ENCODE data around the gene ZNF648.

ZNF648 gene

DNA sequence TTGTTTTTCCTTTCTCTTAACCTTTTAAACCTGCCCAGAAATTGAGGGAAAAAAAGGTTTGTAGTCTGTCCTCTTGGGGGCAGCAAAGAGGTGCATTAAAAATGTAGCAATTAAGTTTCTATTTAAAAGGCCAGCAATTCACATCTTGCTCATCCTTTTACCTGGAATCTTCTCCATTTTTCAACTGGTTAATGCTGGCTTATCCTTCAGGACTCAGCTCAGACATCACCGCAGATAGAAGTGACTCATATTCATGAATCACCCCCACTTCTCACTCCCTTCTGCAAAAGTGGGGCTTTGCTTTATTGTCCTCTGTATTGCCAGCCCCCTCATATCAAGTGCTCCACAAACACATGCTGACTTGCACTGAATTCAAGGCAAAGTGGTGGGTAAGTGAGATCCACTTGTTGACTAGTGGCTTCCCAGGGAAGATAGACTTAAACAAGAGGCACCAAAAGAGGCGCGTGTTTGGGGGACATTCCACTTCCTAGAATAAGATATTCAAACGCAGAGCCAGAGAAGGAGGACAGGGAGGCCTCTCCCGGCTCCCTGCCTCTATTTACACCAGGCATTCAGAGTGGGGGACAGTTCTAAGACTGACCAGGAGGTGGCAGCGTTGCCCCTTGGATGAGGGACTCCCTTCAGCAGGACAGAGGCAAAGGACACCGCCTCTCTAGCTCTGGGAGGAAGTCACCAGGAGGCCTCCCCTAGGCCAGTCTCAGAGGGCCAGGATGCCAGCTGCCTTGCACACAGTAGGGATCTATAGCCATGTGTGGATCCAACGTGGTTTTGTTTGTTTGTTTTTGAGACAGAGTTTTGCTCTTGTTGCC lies 23.2 kb upstream of the ZNF648 start:
- DNase-seq (ENCODE audit: low read depth, low spot score), result no peak
- H3K27ac ChIP-seq, result no peak overlapping the region
- no peaks in the 10 kb centered on the region for H3K36me3 ChIP-seq (ENCODE audit: insufficient read depth, low read length)
- H3K4me3 ChIP-seq, result no peak overlapping the region
- no peak for TF ChIP-seq POLR2AphosphoS5 (IDR thresholded peaks at IDR 0.05; ENCODE audit: borderline replicate concordance, low read depth, low read length)
- H3K9me3 ChIP-seq (ENCODE audit: low read depth, low read length), result no peaks in the 10 kb centered on the region
- no peak overlapping the region for H3K9ac ChIP-seq (ENCODE audit: insufficient read length)

DNA sequence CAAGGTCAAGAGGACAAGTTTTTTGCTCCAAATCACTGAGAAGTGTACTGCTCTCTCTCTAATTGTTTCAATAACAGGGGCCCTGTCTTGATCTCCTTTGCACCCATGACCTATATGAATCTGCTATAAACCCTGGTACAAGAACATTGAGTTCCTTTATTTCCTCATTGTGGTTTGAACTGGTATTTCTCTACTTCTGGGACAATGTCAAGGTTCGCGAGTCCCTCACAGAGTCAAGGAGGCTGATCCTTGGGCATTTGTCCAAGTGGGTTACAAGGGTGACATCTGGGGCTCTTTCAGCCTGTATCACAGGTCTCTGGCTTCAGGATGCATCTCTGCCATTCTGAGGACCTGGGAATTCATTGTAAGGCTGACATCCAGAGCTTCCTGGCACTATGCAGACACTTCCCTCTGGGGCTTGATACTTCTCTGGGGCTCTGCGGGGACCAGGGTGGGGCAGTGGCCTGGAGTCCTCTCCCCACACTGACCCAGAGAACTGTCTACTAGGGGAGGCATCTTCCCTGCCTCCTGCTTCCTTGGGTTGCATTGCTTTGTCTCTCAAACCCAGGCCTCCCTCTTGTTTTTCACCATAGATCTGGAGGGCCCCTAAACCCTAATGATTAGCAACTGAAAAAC lies 22.5 kb upstream of the ZNF648 start:
- Histone ChIP-seq H3K9me3 (ENCODE audit: low read depth, low read length) (no peaks in the 10 kb centered on the region), H3K9ac (ENCODE audit: insufficient read length) (no peak overlapping the region), H3K27ac (no peak overlapping the region), H3K36me3 (ENCODE audit: insufficient read depth, low read length) (no peaks in the 10 kb centered on the region), H3K4me3 (no peak overlapping the region)
- TF ChIP-seq POLR2AphosphoS5 (IDR thresholded peaks at IDR 0.05; ENCODE audit: borderline replicate concordance, low read depth, low read length) (no peak), EZH2 (IDR thresholded peaks at IDR 0.05) (no peak), FOXP2 (optimal IDR thresholded peaks at IDR 0.05; ENCODE audit: control extremely low read depth, extremely low read length, insufficient read depth) (no peak)
- DNase-seq (ENCODE audit: low read depth, low spot score), result no peak

GRCh38 chr1:182080955-182081582 lies 19.6 kb upstream of the ZNF648 start:
- Histone ChIP-seq H3K9ac (ENCODE audit: insufficient read length) (no peak overlapping the region), H3K4me3 (no peak overlapping the region), H3K27ac (no peak overlapping the region), H3K36me3 (ENCODE audit: insufficient read depth, low read length) (no peaks in the 10 kb centered on the region), H3K9me3 (ENCODE audit: low read depth, low read length) (no peaks in the 10 kb centered on the region)
- TF ChIP-seq FOXP2 (optimal IDR thresholded peaks at IDR 0.05; ENCODE audit: control extremely low read depth, extremely low read length, insufficient read depth) (no peak), EZH2 (IDR thresholded peaks at IDR 0.05) (no peak), POLR2AphosphoS5 (IDR thresholded peaks at IDR 0.05; ENCODE audit: borderline replicate concordance, low read depth, low read length) (no peak)
- no peak for DNase-seq (ENCODE audit: low read depth, low spot score)

- TF ChIP-seq EZH2 (IDR thresholded peaks at IDR 0.05) (no peak), FOXP2 (optimal IDR thresholded peaks at IDR 0.05; ENCODE audit: control extremely low read depth, extremely low read length, insufficient read depth) (no peak), POLR2AphosphoS5 (IDR thresholded peaks at IDR 0.05; ENCODE audit: borderline replicate concordance, low read depth, low read length) (no peak)
Measured at GRCh38 chr1:182080040-182080439, 18.5 kb upstream of the ZNF648 start.

DNA sequence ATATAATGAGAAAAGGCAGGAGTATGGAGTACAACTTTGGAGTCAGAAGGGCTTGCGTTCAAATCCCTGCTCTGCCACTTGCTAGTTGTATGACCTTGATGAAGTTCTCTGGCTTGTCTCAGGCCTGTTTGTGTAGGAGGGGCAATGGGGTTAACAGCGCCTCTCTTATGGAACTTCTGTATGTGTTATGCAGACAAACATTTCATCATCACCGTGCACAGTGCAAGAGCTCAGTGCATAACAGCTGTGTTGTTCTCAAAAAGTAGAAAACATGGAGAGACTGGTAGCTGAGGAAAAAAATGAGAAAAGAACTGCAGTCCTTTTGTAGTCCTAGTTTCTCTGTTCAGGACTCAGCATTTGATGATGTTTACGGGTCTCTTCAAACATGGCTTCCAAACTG lies 10.4 kb upstream of the ZNF648 start:
- H3K36me3 ChIP-seq (ENCODE audit: insufficient read depth, low read length), result no peaks in the 10 kb centered on the region
- DNase-seq (ENCODE audit: low read depth, low spot score), result no peak
- H3K4me3 ChIP-seq, result no peak overlapping the region
- H3K9ac ChIP-seq (ENCODE audit: insufficient read length), result no peak overlapping the region
- H3K27ac ChIP-seq, result no peak overlapping the region
- TF ChIP-seq POLR2AphosphoS5 (IDR thresholded peaks at IDR 0.05; ENCODE audit: borderline replicate concordance, low read depth, low read length) (no peak), FOXP2 (optimal IDR thresholded peaks at IDR 0.05; ENCODE audit: control extremely low read depth, extremely low read length, insufficient read depth) (no peak), EZH2 (IDR thresholded peaks at IDR 0.05) (no peak)
- no peaks in the 10 kb centered on the region for H3K9me3 ChIP-seq (ENCODE audit: low read depth, low read length)

More at GRCh38 chr1:182080040-182080439, 18.5 kb upstream of the ZNF648 start:
- H3K9ac ChIP-seq (ENCODE audit: insufficient read length), result no peak overlapping the region
- H3K36me3 ChIP-seq (ENCODE audit: insufficient read depth, low read length), result no peaks in the 10 kb centered on the region
- H3K27ac ChIP-seq, result no peak overlapping the region
- no peak for DNase-seq (ENCODE audit: low read depth, low spot score)
- H3K9me3 ChIP-seq (ENCODE audit: low read depth, low read length), result no peaks in the 10 kb centered on the region
- H3K4me3 ChIP-seq, result no peak overlapping the region

GRCh38 chr1:182069028-182069466 lies 7.5 kb upstream of the ZNF648 start:
- Histone ChIP-seq H3K9ac (ENCODE audit: insufficient read length) (no peak overlapping the region), H3K9me3 (ENCODE audit: low read depth, low read length) (no peaks in the 10 kb centered on the region), H3K27ac (no peak overlapping the region), H3K36me3 (ENCODE audit: insufficient read depth, low read length) (no peaks in the 10 kb centered on the region), H3K4me3 (no peak overlapping the region)
- no peak for DNase-seq (ENCODE audit: low read depth, low spot score)
- TF ChIP-seq POLR2AphosphoS5 (IDR thresholded peaks at IDR 0.05; ENCODE audit: borderline replicate concordance, low read depth, low read length), result no peak
- TF ChIP-seq FOXP2 (optimal IDR thresholded peaks at IDR 0.05; ENCODE audit: control extremely low read depth, extremely low read length, insufficient read depth), result no peak
- no peak for TF ChIP-seq EZH2 (IDR thresholded peaks at IDR 0.05)

DNA sequence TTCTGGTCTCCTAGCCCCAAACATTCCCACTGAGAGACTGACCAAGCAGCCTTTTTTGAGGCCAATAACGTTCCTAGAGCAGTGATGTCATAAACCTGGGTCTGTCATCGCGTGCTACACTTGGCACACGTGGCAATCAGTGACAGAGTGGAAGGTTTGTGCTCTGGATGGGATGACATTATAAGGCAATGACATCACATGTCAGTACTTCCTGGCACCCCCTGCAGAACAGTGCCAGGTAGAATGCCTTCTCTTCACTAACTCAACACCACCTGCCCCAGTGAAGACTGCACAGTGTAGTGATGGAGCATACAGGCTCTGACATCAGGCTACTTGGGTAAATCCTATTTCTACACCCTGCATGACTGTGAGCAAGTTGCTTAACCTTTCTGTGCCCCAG lies 5.4 kb upstream of the ZNF648 start:
- H3K4me3 ChIP-seq, result no peak overlapping the region
- TF ChIP-seq FOXP2 (optimal IDR thresholded peaks at IDR 0.05; ENCODE audit: control extremely low read depth, extremely low read length, insufficient read depth) (no peak), EZH2 (IDR thresholded peaks at IDR 0.05) (no peak), POLR2AphosphoS5 (IDR thresholded peaks at IDR 0.05; ENCODE audit: borderline replicate concordance, low read depth, low read length) (no peak)
- no peak for DNase-seq (ENCODE audit: low read depth, low spot score)
- no peak overlapping the region for H3K9ac ChIP-seq (ENCODE audit: insufficient read length)
- H3K27ac ChIP-seq, result no peak overlapping the region
- no peaks in the 10 kb centered on the region for H3K36me3 ChIP-seq (ENCODE audit: insufficient read depth, low read length)
- no peaks in the 10 kb centered on the region for H3K9me3 ChIP-seq (ENCODE audit: low read depth, low read length)

DNA sequence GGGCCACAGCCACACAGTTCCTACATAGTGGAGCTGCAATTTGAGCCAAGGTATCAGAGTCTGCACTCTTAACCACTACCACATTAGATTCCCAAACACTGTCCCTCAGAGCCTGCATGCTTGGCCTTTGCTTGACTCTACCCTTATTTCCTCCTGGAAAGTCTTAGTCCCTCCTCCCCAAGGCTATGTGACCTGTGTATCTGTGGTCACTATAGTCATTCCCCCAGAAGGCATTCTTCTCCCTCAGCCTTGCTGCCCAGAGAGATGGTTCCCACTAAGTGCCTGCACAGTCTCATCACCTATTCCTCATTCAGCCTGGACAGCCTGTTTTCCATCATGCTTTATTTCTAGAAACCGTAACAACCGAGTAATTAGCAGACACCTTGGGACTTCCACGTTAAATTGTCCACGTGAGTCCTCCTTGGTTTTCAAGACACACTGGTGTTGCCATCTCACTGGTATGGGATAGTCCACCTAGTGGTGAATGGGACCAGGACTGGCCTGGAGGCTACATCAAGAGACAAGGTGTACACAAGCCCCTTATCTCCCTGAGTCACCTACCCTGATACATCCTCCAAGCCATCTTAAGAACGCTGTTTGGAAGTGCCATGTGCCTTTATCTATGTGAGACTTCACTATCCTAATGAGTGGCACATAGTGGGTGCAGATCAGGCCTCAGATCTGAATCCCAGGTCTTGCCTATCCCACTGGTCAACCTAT lies 3.8 kb upstream of the ZNF648 start:
- no peak overlapping the region for H3K4me3 ChIP-seq
- TF ChIP-seq FOXP2 (optimal IDR thresholded peaks at IDR 0.05; ENCODE audit: control extremely low read depth, extremely low read length, insufficient read depth), result no peak
- no peak for TF ChIP-seq POLR2AphosphoS5 (IDR thresholded peaks at IDR 0.05; ENCODE audit: borderline replicate concordance, low read depth, low read length)
- TF ChIP-seq EZH2 (IDR thresholded peaks at IDR 0.05), result no peak
- no peak overlapping the region for H3K9ac ChIP-seq (ENCODE audit: insufficient read length)
- no peaks in the 10 kb centered on the region for H3K36me3 ChIP-seq (ENCODE audit: insufficient read depth, low read length)
- H3K27ac ChIP-seq, result no peak overlapping the region
- no peak for DNase-seq (ENCODE audit: low read depth, low spot score)
- H3K9me3 ChIP-seq (ENCODE audit: low read depth, low read length), result no peaks in the 10 kb centered on the region
